Activated T-helper 9 cell treated with anti-CD3 and anti-CD28 coated beads, Interleukin-2, amount 50 U/mL, for 16 hours (primary cell): ENCODE data around the gene LRCH3.
A peak's percentile ranks its signal among the peaks of the same experiment; 100 is the strongest.
"Not testable (repeated sequence)": the region's sequence is repeated elsewhere in the genome, so short reads cannot be mapped to it uniquely, and the experiment has no call there.

Experiments
- DNase-seq: peaks from one replicate; pipeline ENCODE4 v3.0.0-alpha.2; 2020; ENCODE audit warnings: low read depth

LRCH3 gene

DNA sequence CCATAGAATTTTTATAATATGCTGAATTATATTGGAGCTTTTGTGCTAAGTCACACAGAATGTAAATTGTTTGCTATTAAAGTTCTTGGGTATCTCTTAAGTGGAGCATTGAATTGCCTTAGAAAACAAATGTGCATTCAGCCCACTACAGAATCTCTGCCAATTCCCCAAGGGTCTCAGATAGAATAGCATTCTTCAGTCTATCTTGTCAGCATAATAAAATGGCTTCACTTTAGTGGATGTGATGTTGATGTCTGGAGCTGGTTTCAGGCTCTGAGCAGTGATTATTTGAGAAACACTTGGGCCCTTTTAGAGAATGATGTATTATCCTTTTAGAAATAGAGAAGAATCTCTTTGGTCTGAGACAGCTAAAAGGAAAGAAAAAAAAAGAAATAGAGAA lies 45.2 kb downstream of the LRCH3 start:
- no peak for DNase-seq

DNA sequence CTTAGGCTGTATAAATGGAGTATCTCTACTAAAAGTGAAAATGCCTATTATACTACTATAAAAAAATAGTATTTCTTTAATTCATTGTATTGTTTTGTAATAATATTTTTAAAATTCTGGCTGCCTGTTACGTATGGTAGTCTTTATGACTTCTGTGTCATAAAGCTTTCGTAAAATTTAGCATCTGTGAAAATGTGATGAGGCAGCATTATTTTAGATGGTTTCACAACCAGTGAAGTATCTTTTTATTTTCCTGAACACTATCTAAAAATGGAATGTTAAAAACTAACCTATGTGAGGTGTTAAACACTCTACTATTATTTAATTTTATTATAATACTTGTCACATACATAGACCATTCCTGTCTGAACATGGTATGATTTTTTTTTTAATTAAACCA lies 46.2 kb downstream of the LRCH3 start:
- no peak for DNase-seq

DNA sequence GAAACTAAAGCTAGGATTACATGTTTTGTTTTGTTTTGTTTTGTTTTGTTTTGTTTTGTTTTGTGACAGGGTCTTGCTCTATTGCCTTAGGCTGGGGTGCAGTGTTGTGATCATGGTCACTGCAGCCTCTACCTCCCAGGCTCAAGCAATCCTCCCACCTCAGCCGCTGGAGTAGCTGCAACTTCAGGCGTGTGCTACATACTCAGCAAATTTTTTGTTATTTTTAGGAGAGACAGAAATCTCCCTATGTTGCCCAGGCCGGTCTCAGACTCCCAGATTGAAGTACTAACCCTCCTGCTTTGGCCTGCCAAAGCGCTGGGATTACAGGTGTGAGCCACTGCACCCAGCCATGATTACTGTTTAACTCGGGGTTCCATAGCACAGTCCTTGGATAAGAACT lies 50.7 kb downstream of the LRCH3 start:
- DNase-seq, result no peak

GRCh38 chr3:197846491-197846890 lies 55.4 kb downstream of the LRCH3 start:
- DNase-seq, result no peak

- DNase-seq, result no peak
Observed at GRCh38 chr3:197847866-197848401, 56.9 kb downstream of the LRCH3 start.

GRCh38 chr3:197854596-197855343 lies 63.7 kb downstream of the LRCH3 start:
- DNase-seq, result no peak

DNA sequence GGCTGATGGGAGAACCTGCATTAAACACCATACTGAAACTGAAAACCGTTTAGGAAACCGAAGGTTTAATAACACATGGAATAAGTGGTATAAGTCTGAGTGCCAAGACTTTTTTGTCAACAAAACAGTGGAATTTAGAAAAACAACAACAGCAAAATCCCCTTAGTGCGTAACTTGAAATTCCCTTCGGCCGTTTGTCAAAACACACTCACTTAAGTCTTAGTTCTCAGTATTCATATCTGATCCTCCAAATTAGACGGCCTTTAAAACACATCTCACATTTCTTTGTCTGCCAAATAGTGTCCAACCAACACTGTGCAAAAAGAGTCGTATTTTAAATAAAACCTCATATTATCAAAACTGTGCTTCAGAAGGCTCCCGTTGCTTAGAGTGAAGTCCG lies 64.5 kb downstream of the LRCH3 start:
- DNase-seq, result no peak

GRCh38 chr3:197856199-197856816 lies 65.3 kb downstream of the LRCH3 start:
- no peak for DNase-seq

DNA sequence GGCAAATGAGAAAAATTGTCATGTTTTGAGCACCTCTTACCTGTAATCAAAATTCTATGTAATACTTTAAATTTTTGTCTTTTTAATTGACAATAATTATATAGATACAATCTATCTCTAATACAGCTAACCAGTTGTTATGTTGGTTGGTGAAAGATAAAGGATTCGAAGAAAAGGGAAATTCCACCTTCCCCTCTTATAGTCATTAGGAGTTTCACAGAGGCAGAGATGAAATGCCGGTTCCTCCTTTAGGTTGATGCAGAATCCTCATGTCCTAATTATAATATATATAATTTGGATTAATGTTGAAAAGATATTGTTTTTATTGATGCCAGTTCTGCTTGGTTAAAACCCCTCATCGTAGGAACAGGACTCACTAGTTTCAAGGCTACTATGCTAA lies 67.1 kb downstream of the LRCH3 start:
- DNase-seq, result no peak

DNA sequence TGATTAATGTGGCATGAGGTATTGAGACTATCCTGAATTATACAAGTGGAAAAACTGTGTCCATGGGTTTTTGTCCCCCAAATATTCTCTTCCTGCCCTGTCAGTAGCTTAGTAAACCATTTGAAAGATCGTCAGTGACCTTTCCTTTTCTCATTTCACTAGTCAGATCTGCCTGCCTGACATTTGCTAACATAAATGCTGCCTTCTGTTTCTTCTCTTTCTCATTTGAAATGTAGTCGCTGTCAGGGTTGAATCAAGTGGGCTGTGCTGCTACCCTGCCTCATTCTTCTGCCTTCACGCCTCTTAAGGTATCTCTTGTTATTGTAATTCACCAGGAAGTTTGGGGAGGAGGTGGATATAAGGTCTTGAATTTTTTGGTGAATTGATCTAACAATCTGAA lies 67.5 kb downstream of the LRCH3 start:
- no peak for DNase-seq

- no peak for DNase-seq
Observed at GRCh38 chr3:197866035-197866434, 75.0 kb downstream of the LRCH3 start.

GRCh38 chr3:197873329-197873728 lies 82.3 kb downstream of the LRCH3 start:
- no peak for DNase-seq

DNA sequence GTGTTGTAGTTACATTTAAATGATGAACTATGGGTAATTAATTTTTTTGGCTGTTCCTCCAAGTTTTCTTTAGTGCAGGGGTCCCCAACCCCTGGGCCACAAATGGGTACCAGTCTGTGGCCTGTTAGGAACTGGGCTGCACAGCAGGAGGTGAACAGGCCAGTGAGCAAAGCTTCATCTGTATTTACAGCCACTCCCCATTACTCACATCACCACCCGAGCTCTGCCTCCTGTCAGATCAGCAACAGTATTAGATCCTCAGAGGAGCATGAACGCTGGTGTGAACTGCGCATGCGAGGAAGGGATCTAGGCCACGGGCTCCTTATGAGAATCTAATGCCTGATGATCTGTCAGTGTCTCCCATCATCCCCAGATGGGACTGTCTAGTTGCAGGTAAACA lies 83.0 kb downstream of the LRCH3 start:
- DNase-seq, result no peak

DNA sequence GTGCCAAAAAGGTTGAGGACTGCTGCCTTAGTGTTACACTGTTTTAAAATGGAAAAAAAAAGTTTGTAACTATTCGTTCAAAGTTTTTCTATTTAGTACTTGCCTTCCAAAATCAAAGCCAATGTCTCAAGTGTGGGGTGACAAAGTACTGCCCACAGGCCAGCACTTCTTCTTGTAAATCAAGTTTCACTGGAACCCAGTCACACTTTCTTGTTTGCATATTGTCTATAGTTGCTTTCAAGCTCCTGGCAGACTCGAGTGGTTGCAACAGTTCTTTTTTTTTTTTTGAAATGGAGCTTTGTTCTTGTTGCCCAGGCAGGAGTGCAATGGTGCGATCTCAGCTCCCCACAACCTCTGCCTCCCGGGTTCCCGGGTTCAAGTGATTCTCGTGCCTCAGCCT lies 83.6 kb downstream of the LRCH3 start:
- no peak for DNase-seq

DNA sequence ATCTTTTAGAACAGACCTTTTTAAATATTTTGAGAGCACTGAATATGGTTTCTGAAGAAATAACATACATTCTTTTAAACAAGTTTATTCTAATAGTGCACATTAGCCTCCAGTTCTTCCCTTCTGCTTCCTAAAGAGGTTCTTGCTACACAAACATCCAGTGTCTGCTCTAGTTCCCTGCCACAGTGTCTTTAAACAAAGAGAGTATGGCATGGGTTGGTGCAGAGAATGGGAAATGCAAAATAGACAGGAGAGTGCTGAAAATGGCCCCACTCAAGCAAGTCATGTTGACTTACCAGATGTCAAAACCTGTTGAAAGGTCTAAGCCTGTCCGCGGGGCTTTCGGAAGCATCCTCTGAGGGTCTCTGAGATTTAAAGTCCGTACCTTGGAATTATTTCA lies 86.8 kb downstream of the LRCH3 start:
- DNase-seq, result no peak

GRCh38 chr3:197878427-197878826 lies 87.4 kb downstream of the LRCH3 start:
- DNase-seq, result peak; percentile 13

- DNase-seq, result no peak
Observed at GRCh38 chr3:197880491-197881269, 89.6 kb downstream of the LRCH3 start.

DNA sequence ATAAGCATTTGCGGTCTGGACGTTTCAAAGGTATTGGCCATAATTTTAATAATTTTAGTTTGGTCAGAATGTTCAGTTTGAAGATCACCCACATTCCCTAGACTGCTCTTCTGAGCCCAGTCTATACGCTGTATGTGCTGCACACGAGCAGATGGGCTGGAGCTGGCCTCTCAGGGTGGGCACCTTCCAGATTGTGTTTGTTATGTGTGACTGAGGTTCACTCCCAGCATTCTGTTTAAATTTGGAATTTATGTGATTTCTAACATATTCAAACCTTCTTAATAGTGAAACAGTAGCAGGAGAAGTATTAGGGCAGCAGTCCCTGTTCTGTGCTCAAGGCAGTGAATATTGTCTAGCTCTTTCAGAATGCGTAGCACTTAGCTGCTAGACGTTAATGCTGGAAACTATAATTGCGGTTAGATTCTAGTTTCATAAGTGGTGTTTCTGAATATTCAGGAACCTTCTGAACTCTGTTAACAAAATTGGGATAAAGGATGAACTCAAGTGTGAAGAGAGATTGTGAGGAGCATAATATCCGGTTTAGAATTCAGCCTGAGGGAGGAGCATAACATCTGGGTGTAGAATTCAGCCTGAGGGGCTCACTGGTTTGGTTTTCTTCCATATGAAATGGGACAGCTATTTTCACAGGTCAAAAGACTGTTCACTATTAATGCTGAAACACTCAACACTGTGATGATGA lies 90.4 kb downstream of the LRCH3 start:
- no peak for DNase-seq

- no peak for DNase-seq
Observed at GRCh38 chr3:197881970-197882338, 90.9 kb downstream of the LRCH3 start.

DNA sequence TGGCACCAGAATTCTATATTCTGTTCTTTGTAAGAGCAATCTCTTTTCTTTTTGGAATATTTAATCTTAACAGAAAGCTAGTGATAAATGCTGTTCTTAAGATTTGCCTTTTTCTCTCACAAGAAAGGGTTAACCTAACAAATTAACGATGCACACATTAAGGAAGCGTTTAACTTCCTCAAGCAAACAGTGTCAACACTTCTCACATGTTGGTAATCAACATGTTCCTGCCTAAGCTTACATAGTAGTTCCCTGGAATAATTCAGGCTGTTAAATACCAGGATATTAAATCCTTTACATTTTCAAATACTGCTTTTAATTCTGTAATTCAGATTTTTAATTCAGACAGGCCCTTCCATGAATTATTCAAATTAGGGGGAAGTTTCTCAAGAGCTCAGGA lies 91.5 kb downstream of the LRCH3 start:
- DNase-seq, result no peak

DNA sequence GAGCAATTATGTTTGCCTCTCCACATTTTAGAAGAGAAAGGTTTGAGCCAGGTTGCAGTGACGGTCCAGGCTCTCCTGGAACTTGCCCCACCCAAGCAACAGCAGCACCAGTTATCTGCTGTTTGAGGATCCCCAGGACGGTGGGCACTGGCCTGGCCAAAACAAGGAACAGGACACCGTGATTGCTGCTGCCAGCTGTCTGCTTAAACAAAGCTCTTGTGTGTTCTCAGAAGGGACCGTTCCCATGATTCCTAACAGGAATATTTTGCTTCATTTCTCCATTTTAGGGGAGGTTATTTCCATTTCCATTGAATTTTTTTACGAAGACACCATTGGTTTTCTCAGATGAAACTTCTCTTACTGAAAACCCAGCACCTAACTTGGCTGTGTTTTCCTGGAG lies 92.5 kb downstream of the LRCH3 start:
- DNase-seq, result no peak

GRCh38 chr3:197884330-197884729 lies 93.3 kb downstream of the LRCH3 start:
- not testable (repeated sequence) for DNase-seq
